Endothelial cell of umbilical vein (primary cell): ENCODE measurements around the gene CLSTN2. TPM values are rescaled to one million over a fixed set of nuclear protein-coding genes. Genes with fewer than 3 reads are reported as not detected.

ENCODE experiments used
- BruUV-seq: library from RNA; stranded (reverse); fragments of 400-500 nt; replicated peaks from 2 replicates; lab custom pipeline; 2021; lab: Mats Ljungman, UMichigan
- CTCF ChIA-PET: fragments of 300-600, 350-600 bp; sonication (Branson Sonifier 250); formaldehyde crosslinking; loops from one replicate; lab custom pipeline; 2021; ENCODE audit warnings: antibody characterized with exemption, inconsistent platforms; lab: Charles Lee
- POLR2A ChIA-PET: fragments of 300-600, 350-600 bp; sonication (Branson Sonifier 250); formaldehyde crosslinking; loops from one replicate; lab custom pipeline; 2021; ENCODE audit warnings: antibody characterized with exemption, inconsistent platforms; lab: Charles Lee
- DNase-seq: peaks from one replicate; pipeline ENCODE4 v3.0.0-alpha.2; 2011; ENCODE audit warnings: low read depth, low spot score
- FAIRE-seq: peaks from 2 replicates; lab custom pipeline; 2011; peaks lifted over from hg19 to GRCh38; lab: Jason Lieb, UNC
- H2AFZ ChIP-seq: 2 replicates; pipeline ENCODE4 v1.6.0; 2012; ENCODE audit warnings: low read depth, low read length, control low read depth, inconsistent platforms
- H3K27ac ChIP-seq: 2 replicates; pipeline ENCODE4 v1.5.1; 2011; ENCODE audit warnings: low read depth, mild to moderate bottlenecking, control low read depth, low read length, moderate library complexity; ENCODE audit not compliant: insufficient read depth
- H3K27me3 ChIP-seq, 2 experiments: 2 replicates each; pipeline versions ENCODE4 v1.6.0 to v1.6.1; 2011; ENCODE audit warnings: low read length in 2 of 2, mixed read lengths in 1 of 2; ENCODE audit not compliant: control insufficient read depth in 2 of 2, insufficient read depth in 2 of 2
- H3K36me3 ChIP-seq, 2 experiments: 2 replicates in 1 of 2; 3 replicates in 1 of 2; pipeline ENCODE4 v1.5.1; 2011; ENCODE audit warnings: low read length in 2 of 2, mild to moderate bottlenecking in 1 of 2, moderate library complexity in 1 of 2; ENCODE audit not compliant: control insufficient read depth in 2 of 2, insufficient read depth in 2 of 2; ENCODE audit errors: extremely low read depth in 1 of 2
- H3K4me1 ChIP-seq: 3 replicates; pipeline ENCODE4 v1.5.1; 2011; ENCODE audit warnings: mild to moderate bottlenecking, low read length; ENCODE audit not compliant: control insufficient read depth, insufficient read depth; ENCODE audit errors: extremely low read depth
- H3K4me2 ChIP-seq: 2 replicates; pipeline ENCODE4 v1.6.1; 2011; ENCODE audit warnings: low read length, control low read depth, mixed read lengths; ENCODE audit not compliant: insufficient read depth
- H3K4me3 ChIP-seq, 3 experiments: fragments of 200-600 bp in 1 of 3; sonication (generic), shearing (Covaris generic) in 1 of 3; replicated peaks in 1 of 3; 2 replicates each; pipeline ENCODE4 v1.5.1; 2011 to 2016; ENCODE audit warnings: control low read depth in 3 of 3, low read length in 3 of 3, mild to moderate bottlenecking in 2 of 3, inconsistent platforms in 1 of 3, low read depth in 1 of 3, moderate library complexity in 1 of 3; ENCODE audit not compliant: insufficient read depth in 1 of 3
- H3K79me2 ChIP-seq: 2 replicates; pipeline ENCODE4 v1.6.0; 2012; ENCODE audit warnings: low read length, inconsistent platforms; ENCODE audit not compliant: control insufficient read depth, insufficient read depth
- H3K9ac ChIP-seq: replicated peaks from 2 replicates; pipeline ENCODE3; 2011; ENCODE audit warnings: low read length, control low read depth; ENCODE audit not compliant: insufficient read depth; ENCODE audit errors: extremely low read depth
- H3K9me1 ChIP-seq: replicated peaks from 3 replicates; pipeline ENCODE4 v1.6.0; 2011; ENCODE audit warnings: mild to moderate bottlenecking, low read length; ENCODE audit not compliant: control insufficient read depth, insufficient read depth; ENCODE audit errors: extremely low read depth
- H3K9me3 ChIP-seq: replicated peaks from 2 replicates; pipeline ENCODE4 v1.5.1; 2012; ENCODE audit warnings: low read length, inconsistent platforms; ENCODE audit not compliant: control insufficient read depth, insufficient read depth
- H4K20me1 ChIP-seq: replicated peaks from 2 replicates; pipeline ENCODE3; 2011; ENCODE audit warnings: mild to moderate bottlenecking, low read length; ENCODE audit not compliant: control insufficient read depth, insufficient read depth; ENCODE audit errors: extremely low read depth
- CTCF ChIP-seq, 2 donors: IDR thresholded peaks; 1 replicate in 1 of 2; 2 replicates in 1 of 2; pipeline ENCODE4 v1.5.1; 2011; ENCODE audit warnings: low read length in 2 of 2, mild to moderate bottlenecking in 2 of 2, moderate library complexity in 2 of 2, control low read depth in 1 of 2, inconsistent platforms in 1 of 2, low read depth in 1 of 2; ENCODE audit not compliant: insufficient read depth in 1 of 2; ENCODE audit errors: extremely low read depth in 1 of 2
- EZH2 ChIP-seq: IDR thresholded peaks from 2 replicates; pipeline ENCODE4 v1.6.1; 2012; ENCODE audit warnings: borderline replicate concordance, low read depth, mild to moderate bottlenecking, moderate library complexity, low read length, inconsistent platforms; ENCODE audit not compliant: severe bottlenecking
- FOS ChIP-seq: IDR thresholded peaks from 2 replicates; pipeline ENCODE4 v1.6.1; 2011; ENCODE audit warnings: mild to moderate bottlenecking, low read length, moderate library complexity, borderline replicate concordance; ENCODE audit not compliant: insufficient read depth
- GATA2 ChIP-seq: IDR thresholded peaks from 2 replicates; pipeline ENCODE4 v1.7.0; 2011; ENCODE audit warnings: low read depth, mild to moderate bottlenecking, moderate library complexity, mixed read lengths, low read length; ENCODE audit not compliant: insufficient read length, insufficient read depth
- JUN ChIP-seq: IDR thresholded peaks from 2 replicates; pipeline ENCODE4 v1.6.1; 2011; ENCODE audit warnings: borderline replicate concordance, low read depth; ENCODE audit not compliant: insufficient read length, insufficient read depth
- POLR2A ChIP-seq: IDR thresholded peaks from 2 replicates; pipeline ENCODE4 v1.6.1; 2012; ENCODE audit warnings: low read depth, mild to moderate bottlenecking, control low read depth, low read length
- POLR2AphosphoS5 ChIP-seq: IDR thresholded peaks from 2 replicates; pipeline ENCODE4 v1.6.1; 2012; ENCODE audit warnings: low read depth, mild to moderate bottlenecking, control low read depth, low read length, moderate library complexity; ENCODE audit not compliant: insufficient read depth
- dilution Hi-C: fragments of 300-500 bp; cut with MboI; formaldehyde crosslinking; loops from one replicate; pipeline ENCODE4 v1.15.0; 2019; ENCODE audit warnings: low sequenced_read_pairs; ENCODE audit not compliant: extremely low pct_ligation_motif_present
- intact Hi-C: fragments of 100-400 bp; cut with micrococcal nuclease; formaldehyde crosslinking; loops from one replicate; pipeline ENCODE4 v1.10.0; 2022
- polyA plus RNA-seq, 4 experiments: library from polyadenylated mRNA; depleted of rRNA in 3 of 4; stranded (reverse) in 3 of 4; unstranded in 1 of 4; fragments of >200 nt; gene quantifications; 2 replicates each; pipeline versions ENCODE4 v1.2.1 to v1.2.3, GENCODE V29; 2011 to 2012; ENCODE audit warnings: missing spikeins in 1 of 4
- total RNA-seq: library from RNA; stranded (reverse); gene quantifications from 2 replicates; pipeline ENCODE4 v1.2.3, GENCODE V29; 2021
- TF ChIP-seq, protein P1 (sequence below): IDR thresholded peaks from 2 replicates; pipeline ENCODE4 v1.6.1; 2011; ENCODE audit not compliant: insufficient read depth, insufficient read length

Gene CLSTN2
- total and polyA plus RNA-seq, 2 donors (not counting 3 experiments of a cell fraction or from before 2014, with no cell fraction given): 0.26 to 0.38 TPM

DNA sequence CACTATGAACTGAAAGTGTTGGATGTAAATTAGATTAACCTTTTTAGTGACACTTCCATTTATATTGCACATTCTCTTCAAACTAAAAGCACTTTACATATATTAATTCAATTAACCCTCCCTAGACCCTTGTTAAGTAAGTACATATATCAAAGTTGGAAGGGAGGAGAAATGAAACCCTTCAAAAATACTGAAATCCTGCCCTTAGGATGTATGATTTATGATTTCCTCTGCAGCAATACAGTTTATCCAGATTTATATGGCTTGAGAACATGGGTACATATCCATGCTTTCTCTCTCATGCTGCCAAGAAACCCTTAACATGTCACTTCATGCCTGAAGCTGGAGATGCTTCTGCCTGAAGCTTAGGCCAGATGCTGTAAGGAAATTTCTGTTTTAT lies 11.0 kb downstream of the CLSTN2 start:
- no peak overlapping the region for H3K4me2 ChIP-seq
- no TSS peak for BruUV-seq
- no peaks in the 10 kb centered on the region for H3K9me3 ChIP-seq
- H3K4me3 ChIP-seq: no peak overlapping the region
- H3K27me3 ChIP-seq: no peaks in the 10 kb centered on the region
- no peak overlapping the region for H3K9ac ChIP-seq
- ChIA-PET POLR2A (no interaction called here), CTCF (no interaction called here)
- no peak overlapping the region for H3K27ac ChIP-seq
- no peaks in the 10 kb centered on the region for H3K79me2 ChIP-seq
- H2AFZ ChIP-seq: no peak overlapping the region
- no peaks in the 10 kb centered on the region for H3K9me1 ChIP-seq
- H4K20me1 ChIP-seq: no peaks in the 10 kb centered on the region
- FAIRE-seq (no peak), DNase-seq (no peak)
- TF ChIP-seq JUN (no peak), CTCF (IDR thresholded peaks at IDR 0.05; ENCODE audit: extremely low read depth in 1 of 2, insufficient read depth in 1 of 2, low read depth in 1 of 2, low read length in 2 of 2) (no peak), GATA2 (no peak), POLR2A (no peak), FOS (no peak), POLR2AphosphoS5 (no peak), EZH2 (no peak)
- TF ChIP-seq, protein P1, sequence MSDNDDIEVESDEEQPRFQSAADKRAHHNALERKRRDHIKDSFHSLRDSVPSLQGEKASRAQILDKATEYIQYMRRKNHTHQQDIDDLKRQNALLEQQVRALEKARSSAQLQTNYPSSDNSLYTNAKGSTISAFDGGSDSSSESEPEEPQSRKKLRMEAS: no peak
- H3K4me1 ChIP-seq: no peaks in the 10 kb centered on the region
- dilution Hi-C loops: no loop called here
- H3K36me3 ChIP-seq: no peaks in the 10 kb centered on the region
- intact Hi-C loops: no loop called here
